Measurements from ENCODE around the gene GPC6.

Gene GPC6

GRCh38 chr13:93230261-93230855 lies 3.8 kb downstream of the GPC6 start:
- no peak for DNase-seq (ENCODE audit: low spot score)

DNA sequence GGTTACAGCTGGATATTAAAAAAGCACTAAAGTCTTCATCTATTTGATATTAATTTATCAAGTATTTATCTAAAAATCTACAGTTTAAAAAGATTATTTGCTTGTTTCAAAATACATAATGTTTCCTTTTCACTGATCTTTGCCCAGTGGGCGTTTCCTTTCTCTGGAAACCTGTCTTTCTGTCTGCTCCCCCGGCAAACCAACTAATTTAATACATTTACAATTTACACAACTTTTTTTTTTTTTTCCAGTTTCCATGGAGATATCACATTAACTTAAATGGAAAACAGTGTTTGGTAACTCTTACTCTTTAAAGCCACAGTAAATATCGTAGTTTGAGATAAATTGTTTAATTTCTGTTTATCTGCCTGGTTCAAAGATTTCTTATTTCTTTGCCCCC lies 5.3 kb downstream of the GPC6 start:
- no peak for DNase-seq (ENCODE audit: low spot score)

- DNase-seq (ENCODE audit: low spot score): peak; percentile 30
Observed at GRCh38 chr13:93233997-93234416, 7.4 kb downstream of the GPC6 start.

DNA sequence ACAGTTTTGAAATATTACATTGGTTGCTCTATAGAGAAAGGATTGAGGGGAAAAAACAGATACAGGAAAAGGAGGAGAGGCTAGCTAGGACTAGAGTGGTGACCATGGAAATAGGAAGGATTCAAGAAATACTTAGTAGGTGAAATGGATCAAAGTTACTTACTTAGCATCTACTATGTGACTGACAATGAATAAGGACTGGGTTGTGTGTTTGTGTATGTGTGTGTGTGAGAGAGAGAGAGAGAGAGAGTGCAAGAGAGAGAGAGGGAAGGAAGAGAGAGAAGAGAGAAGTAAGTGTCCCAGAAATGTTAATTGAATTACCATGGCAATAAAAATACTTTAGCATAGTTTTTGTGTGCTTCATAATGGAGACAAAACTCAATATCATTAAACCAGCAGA lies 7.9 kb downstream of the GPC6 start:
- DNase-seq (ENCODE audit: low spot score): no peak

DNA sequence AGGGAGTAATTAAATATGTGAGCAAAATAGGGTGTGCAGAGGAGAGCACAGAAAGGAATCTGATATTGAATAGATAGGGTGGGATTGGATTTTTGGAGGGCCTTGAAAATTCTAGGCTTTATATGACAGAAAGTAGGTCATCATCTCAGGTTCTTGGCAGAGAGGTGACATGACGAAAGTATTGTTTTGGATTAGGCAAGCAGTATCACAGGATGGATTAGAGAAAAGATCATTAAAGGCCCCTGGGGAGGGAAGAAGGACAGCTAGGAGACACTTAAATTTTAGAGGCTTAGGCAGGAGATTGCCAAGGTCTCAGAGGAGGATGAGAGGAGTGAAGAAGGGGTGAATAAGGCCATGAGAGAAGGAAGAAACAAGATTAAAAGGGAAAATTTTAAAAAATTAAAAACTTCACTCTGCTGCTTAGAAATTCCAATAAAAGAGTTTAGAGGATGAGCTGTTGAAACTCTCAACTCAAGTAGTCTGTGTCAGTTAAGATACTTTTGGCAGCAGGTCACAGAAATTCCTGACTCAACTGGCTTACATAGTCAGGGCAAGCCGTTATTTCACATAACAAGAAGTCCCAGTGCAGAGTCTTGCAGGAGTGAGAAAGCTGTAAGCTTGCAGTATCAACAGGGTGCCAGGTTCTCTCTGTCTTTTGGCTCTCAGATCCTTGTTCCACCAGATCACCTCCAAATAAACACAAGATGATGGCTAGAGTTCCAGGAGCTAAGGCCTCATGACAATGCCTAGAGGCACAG lies 8.8 kb downstream of the GPC6 start:
- DNase-seq (ENCODE audit: low spot score): no peak

DNA sequence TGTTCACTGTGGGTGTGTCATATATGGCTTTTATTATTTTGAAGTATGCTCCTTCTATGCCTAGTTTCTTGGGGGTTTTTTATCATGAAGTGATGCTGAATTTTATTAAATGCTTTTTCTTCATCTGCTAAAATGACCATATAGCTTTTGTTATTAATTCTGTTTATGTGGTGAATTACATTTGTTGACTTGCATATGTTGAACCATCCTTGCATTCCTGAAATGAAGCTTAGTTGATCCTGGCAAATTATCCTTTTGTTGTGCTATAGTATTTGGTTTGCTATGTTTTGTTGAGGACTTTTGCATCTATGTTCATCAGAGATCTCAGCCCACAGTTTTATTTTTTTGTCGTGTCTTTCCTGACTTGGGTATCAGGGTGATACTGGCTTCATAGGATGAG lies 12.1 kb downstream of the GPC6 start:
- DNase-seq (ENCODE audit: low spot score): no peak

DNA sequence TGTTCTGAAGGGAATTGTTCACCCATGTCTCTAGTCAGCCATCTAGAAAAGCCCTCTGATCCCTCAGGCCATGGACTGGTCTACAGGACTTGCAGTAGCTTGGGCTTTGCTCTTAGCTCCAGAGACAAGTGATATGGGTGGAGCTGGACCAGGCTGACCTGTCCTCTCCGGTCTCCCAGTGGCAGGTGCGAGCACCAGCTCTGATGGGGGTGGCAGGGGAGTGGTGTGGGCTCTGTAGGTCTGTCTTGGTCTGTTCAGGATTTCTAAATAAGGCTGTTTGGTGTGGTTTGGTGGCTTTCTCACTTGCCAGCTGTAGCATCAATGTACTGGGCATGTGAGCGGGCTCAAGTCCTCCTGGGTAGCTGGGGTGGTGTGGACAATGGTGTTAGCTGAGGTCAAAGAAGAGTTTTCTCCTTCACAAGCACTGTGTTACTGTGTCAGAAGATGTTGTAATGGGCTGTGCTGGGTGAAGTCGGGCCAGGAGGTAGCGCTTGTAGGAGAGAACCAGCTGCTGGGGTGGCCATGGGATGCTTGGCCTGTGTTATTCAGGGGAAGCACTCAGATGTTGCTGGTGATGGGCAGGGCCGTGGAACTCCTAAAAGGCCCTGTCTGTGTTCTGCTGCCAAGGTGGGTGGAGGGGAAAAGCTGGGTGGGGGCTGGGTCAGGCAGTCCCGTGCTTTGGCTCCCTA lies 16.9 kb downstream of the GPC6 start:
- DNase-seq (ENCODE audit: low spot score): no peak

DNA sequence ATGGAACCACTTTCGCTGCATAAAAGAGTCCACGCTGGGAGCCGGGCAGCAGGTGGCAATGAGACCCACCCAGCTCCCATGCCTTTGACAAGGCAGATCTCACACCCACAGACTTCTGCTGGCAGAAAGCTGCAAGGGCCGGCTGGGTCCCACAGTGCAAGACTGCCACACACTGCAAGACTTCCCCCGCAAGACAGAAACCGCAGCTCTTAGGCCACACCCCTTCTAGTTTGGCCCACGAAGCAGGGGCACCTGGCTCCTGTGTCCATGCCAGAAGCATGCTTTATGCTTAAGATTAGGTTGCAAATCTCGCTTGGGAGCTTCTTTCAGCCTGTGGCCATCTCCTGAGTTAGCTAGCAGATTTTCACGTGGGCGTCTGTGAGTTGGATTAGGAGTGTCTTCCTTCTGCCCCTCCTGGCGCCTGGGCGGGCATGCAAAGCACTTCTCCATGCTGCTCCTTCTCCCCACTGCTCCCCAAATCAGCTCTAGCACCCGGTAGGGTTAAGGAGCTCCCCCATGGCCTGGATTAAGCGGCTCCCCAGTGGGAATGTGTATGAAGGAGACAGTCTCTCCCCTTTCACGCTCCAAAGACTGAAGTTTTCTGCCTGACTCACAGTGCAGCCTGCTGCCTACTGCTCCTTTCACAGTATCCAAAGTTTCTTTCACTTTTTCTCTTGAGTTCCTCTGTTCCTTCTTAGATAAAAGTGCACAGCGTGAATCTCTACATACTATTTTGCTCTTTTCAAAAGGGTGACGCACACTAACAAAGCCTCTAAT lies 17.7 kb downstream of the GPC6 start:
- DNase-seq (ENCODE audit: low spot score): peak; percentile 20

GRCh38 chr13:93244918-93245280 lies 18.3 kb downstream of the GPC6 start:
- DNase-seq (ENCODE audit: low spot score): no peak

- no peak for DNase-seq (ENCODE audit: low spot score)
Observed at GRCh38 chr13:93246069-93246468, 19.5 kb downstream of the GPC6 start.

DNA sequence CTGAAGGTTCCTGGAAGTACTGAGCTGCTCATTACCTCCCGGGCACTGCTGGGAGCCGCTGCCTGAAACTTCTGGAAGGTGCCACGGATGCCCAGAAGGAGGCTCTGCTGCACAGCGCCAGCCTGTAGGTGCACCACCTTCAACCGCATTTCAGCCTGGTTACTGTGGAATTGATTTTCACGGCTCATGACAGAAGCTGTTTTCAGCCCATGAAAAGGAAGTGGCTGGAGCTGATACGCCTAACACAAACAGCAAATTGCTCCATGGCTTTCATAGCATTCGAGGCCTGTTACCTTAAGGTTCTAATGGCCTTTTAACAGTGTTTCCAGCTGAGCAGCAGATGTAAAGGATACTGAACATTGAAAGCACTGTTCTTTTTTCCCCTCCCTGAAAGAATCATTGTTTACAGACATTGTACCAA lies 22.0 kb downstream of the GPC6 start:
- no peak for DNase-seq (ENCODE audit: low spot score)

GRCh38 chr13:93249364-93250306 lies 23.0 kb downstream of the GPC6 start:
- DNase-seq (ENCODE audit: low spot score): no peak

- no peak for DNase-seq (ENCODE audit: low spot score)
Observed at GRCh38 chr13:93254775-93255174, 28.2 kb downstream of the GPC6 start.

DNA sequence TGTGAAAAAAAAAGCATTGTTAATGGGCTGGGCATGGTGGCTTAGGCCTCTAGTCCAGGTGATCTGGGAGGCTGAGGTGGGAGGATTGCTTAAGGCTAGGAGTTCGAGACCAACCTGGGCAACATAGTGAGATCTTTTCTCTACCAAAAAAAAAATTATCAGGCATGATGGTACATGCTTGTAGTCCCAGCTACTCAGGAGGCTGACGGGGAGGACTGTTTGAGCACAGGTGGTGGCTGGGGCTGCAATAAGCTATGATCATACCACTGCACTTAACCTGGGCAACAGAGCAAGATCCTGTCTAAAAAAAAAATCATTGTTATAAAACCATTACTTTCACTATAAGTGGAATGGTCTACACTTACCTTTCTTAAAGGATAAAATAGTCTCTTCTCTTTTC lies 30.4 kb downstream of the GPC6 start:
- no peak for DNase-seq (ENCODE audit: low spot score)

DNA sequence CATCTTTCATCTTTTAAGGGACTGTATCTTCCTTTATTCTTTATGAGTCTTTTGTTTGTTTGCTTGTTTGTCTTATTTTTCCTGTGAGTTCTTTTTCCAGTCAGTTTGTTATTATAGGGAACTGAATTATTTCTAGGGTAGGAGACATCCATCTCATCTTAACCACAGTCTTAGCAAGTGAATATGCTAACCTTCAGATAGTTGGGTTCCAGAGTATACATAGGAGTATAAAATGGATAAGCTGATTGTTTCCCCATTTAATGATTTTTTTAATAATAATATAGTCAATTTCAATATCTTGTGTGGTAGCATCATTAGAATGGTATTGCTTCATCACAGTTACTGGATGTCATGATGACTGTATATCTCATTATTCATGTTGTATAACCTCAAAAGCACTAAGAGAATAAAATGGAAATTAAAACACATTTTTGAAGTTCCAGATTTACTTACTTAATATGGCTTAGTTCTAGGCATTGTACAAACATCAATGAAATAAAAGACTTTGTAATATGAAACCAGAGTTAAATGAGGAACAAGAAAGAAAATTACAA lies 33.0 kb downstream of the GPC6 start:
- no peak for DNase-seq (ENCODE audit: low spot score)

DNA sequence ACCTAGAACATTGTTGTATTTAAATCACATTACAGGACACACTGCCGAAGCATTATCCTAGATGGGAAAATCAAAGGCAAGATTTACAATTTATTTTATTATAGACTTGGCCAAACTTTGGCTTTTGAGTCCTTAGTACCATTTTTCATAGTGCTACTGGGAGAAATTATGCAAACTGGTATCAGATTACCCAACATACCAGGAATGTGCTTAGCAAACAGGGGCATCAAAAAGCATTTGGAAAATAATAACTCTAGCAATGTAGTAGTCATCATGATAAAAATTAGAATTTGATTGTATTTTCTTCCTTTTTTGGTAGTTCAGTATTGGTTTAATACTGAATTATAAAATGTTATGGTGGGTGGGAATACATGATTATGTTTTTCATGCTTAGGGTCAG lies 34.0 kb downstream of the GPC6 start:
- DNase-seq (ENCODE audit: low spot score): no peak

GRCh38 chr13:93262729-93263345 lies 36.2 kb downstream of the GPC6 start:
- DNase-seq (ENCODE audit: low spot score): no peak

DNA sequence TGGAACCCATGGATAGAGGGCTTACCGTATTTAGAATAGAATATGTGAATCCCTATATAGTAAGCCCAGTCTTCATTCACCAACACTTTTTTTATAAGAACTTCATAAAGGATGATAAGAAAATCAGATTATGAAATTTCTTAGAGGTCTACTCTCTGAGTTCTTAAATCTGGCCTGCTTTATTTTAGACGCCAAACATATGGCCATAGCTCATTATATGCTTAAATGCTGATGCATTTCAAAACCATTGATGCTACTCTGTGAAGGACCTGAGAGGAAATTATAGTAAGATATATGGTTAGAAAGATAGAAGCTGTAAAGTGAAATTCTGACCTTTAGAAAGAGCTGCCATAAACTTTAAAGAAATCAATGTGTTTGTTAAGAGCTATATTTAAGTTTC lies 38.3 kb downstream of the GPC6 start:
- DNase-seq (ENCODE audit: low spot score): no peak

DNA sequence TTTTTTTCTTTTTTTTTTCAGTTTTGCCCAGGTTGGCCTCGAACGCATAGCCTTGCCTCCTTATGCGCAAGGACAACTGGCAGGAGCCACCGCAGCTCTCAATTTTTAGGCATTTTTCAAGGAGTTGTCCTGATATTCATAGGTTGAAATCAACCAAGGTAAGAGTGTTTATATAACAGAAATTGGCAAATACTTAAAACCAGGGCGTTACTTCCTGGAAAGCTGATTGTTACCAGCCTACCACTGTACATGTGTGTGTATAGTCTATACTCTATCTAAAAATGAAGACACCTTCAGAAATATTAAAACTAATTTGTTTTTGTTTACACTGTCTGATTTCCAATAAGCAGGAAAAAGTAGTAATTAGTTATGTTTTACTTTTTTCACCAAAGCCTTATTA lies 39.2 kb downstream of the GPC6 start:
- no peak for DNase-seq (ENCODE audit: low spot score)

DNA sequence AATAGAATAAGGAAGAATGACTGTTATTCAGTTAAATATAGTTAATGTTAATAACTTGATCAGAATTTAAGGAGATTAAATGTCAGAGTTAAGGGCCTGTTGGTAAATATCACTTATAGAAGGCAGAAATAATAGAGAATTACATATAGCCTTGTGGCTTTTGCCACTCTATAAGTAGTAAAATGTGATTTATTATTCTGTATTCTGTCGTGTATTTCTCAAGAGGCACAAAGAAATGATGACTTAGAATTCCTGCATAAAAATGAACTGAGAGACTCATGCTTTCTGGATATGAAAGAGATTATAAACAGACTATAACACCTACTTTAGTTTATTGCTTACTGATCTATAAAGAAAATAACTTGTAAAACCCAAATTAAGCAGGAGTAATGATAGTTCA lies 40.1 kb downstream of the GPC6 start:
- DNase-seq (ENCODE audit: low spot score): no peak

Data from iPS-NIHi11 (cell line).